H1 (cell line): ENCODE data around the gene HBS1L. TPM values are rescaled to one million over a fixed set of nuclear protein-coding genes. Genes with fewer than 3 reads are reported as not detected.

Experiments used
- CTCF ChIA-PET: fragments of 300-600 bp; sonication (Branson Sonifier 250); formaldehyde crosslinking; loops from one replicate; lab custom pipeline; 2021; ENCODE audit not compliant: partially characterized antibody; lab: Charles Lee
- POLR2A ChIA-PET: fragments of 300-600 bp; sonication (Branson Sonifier 250); formaldehyde crosslinking; loops from one replicate; lab custom pipeline; 2021; ENCODE audit warnings: inconsistent platforms; ENCODE audit not compliant: partially characterized antibody; lab: Charles Lee
- DNase-seq, 2 experiments: peaks; one replicate each; pipeline versions ENCODE4 v3.0.0 to v3.0.0-alpha.2; 2010 to 2022; ENCODE audit warnings: low spot score in 2 of 2, low read depth in 1 of 2, mixed read lengths in 1 of 2
- FAIRE-seq: peaks from 2 replicates; lab custom pipeline; 2011; peaks lifted over from hg19 to GRCh38; lab: Jason Lieb, UNC
- H2AFZ ChIP-seq: 2 replicates; pipeline ENCODE4 v1.8.1; 2012; ENCODE audit warnings: low read length, inconsistent platforms
- H2AK5ac ChIP-seq: 2 replicates; pipeline ENCODE4 v1.6.1; 2013; ENCODE audit warnings: low read depth, low read length
- H2BK120ac ChIP-seq: replicated peaks from 2 replicates; pipeline ENCODE3; 2013; ENCODE audit warnings: low read depth, low read length, inconsistent platforms
- H2BK12ac ChIP-seq: 2 replicates; pipeline ENCODE4 v1.6.1; 2013; ENCODE audit warnings: low read depth, low read length
- H2BK15ac ChIP-seq: 2 replicates; pipeline ENCODE4 v1.6.1; 2013; ENCODE audit warnings: low read length
- H2BK20ac ChIP-seq: 2 replicates; pipeline ENCODE4 v1.6.1; 2013; ENCODE audit warnings: low read length
- H2BK5ac ChIP-seq: 2 replicates; pipeline ENCODE4 v1.6.1; 2013; ENCODE audit warnings: low read depth, low read length
- H3K14ac ChIP-seq: 2 replicates; pipeline ENCODE4 v1.6.1; 2013; ENCODE audit warnings: inconsistent platforms; ENCODE audit not compliant: insufficient read length
- H3K18ac ChIP-seq: 2 replicates; pipeline ENCODE4 v1.6.1; 2013; ENCODE audit warnings: low read length; ENCODE audit errors: extremely low read depth
- H3K23ac ChIP-seq: 2 replicates; pipeline ENCODE4 v1.6.1; 2013; ENCODE audit warnings: inconsistent platforms; ENCODE audit not compliant: insufficient read length
- H3K23me2 ChIP-seq: 2 replicates; pipeline ENCODE4 v1.6.1; 2013; ENCODE audit warnings: low read depth, low read length
- H3K27ac ChIP-seq: 2 replicates; pipeline ENCODE4 v1.6.1; 2011; ENCODE audit warnings: low read depth, low read length, inconsistent platforms
- H3K27me3 ChIP-seq, 4 experiments: replicated peaks in 1 of 4; 1 replicate in 1 of 4; 2 replicates in 3 of 4; pipeline versions ENCODE4 v1.6.1 to v1.8.1; 2011 to 2013; ENCODE audit warnings: low read length in 3 of 4, mild to moderate bottlenecking in 3 of 4, inconsistent platforms in 2 of 4, mixed read lengths in 2 of 4, moderate library complexity in 1 of 4; ENCODE audit not compliant: control insufficient read depth in 3 of 4, insufficient read depth in 3 of 4; ENCODE audit errors: extremely low read depth in 1 of 4
- H3K36me3 ChIP-seq, 4 experiments: 2 replicates each; pipeline versions ENCODE4 v1.6.1 to v1.8.1; 2011 to 2013; ENCODE audit warnings: mild to moderate bottlenecking in 4 of 4, low read length in 3 of 4, moderate library complexity in 2 of 4, control low read depth in 1 of 4, inconsistent platforms in 1 of 4; ENCODE audit not compliant: insufficient read depth in 4 of 4, control insufficient read depth in 2 of 4
- H3K4ac ChIP-seq: replicated peaks from 2 replicates; pipeline ENCODE3; 2013; ENCODE audit warnings: low read length, low read depth, mixed read lengths, inconsistent platforms; ENCODE audit not compliant: insufficient read length
- H3K4me1 ChIP-seq, 4 experiments: replicated peaks in 1 of 4; 1 replicate in 1 of 4; 2 replicates in 3 of 4; pipeline versions ENCODE4 v1.6.1 to v1.8.1; 2011 to 2013; ENCODE audit warnings: low read length in 3 of 4, inconsistent platforms in 2 of 4, mixed read lengths in 1 of 4; ENCODE audit not compliant: insufficient read depth in 4 of 4, control insufficient read depth in 3 of 4
- H3K4me2 ChIP-seq, 2 experiments: 2 replicates each; pipeline versions ENCODE4 v1.6.1 to v1.8.1; 2011 to 2013; ENCODE audit warnings: low read depth in 2 of 2, low read length in 2 of 2, control low read depth in 1 of 2, inconsistent platforms in 1 of 2, mild to moderate bottlenecking in 1 of 2; ENCODE audit not compliant: insufficient read depth in 1 of 2
- H3K4me3 ChIP-seq, 4 experiments: fragments of 200-600, 300-600 bp in 1 of 4; sonication (generic), shearing (Covaris generic), sonication (Bioruptor Twin) in 1 of 4; 2 replicates each; pipeline versions ENCODE4 v1.5.1 to v1.8.1; 2011 to 2016; ENCODE audit warnings: low read length in 4 of 4, low read depth in 3 of 4, control low read depth in 2 of 4, inconsistent platforms in 2 of 4, mild to moderate bottlenecking in 2 of 4, mixed read lengths in 1 of 4, moderate library complexity in 1 of 4; ENCODE audit not compliant: insufficient read depth in 2 of 4; ENCODE audit errors: extremely low read depth in 1 of 4
- H3K56ac ChIP-seq: replicated peaks from 2 replicates; pipeline ENCODE3; 2013; ENCODE audit warnings: low read depth, mild to moderate bottlenecking, mixed read lengths, low read length, inconsistent platforms; ENCODE audit not compliant: insufficient read length
- H3K79me1 ChIP-seq: 2 replicates; pipeline ENCODE4 v1.6.1; 2013; ENCODE audit warnings: low read depth, low read length, control low read depth
- H3K79me2 ChIP-seq, 2 experiments: 2 replicates each; pipeline versions ENCODE4 v1.6.1 to v1.8.1; 2012 to 2013; ENCODE audit warnings: low read length in 2 of 2, mild to moderate bottlenecking in 2 of 2, inconsistent platforms in 1 of 2; ENCODE audit not compliant: insufficient read depth in 2 of 2, control insufficient read depth in 1 of 2
- H3K9ac ChIP-seq, 4 experiments: replicated peaks in 1 of 4; 1 replicate in 1 of 4; 2 replicates in 3 of 4; pipeline versions ENCODE4 v1.6.1 to v1.8.1; 2011 to 2013; ENCODE audit warnings: low read depth in 3 of 4, low read length in 3 of 4, control low read depth in 2 of 4, mild to moderate bottlenecking in 2 of 4, moderate library complexity in 2 of 4, inconsistent platforms in 1 of 4; ENCODE audit errors: extremely low read depth in 1 of 4
- H3K9me3 ChIP-seq, 2 experiments: 2 replicates each; pipeline versions ENCODE4 v1.6.1 to v1.8.1; 2012 to 2013; ENCODE audit warnings: mild to moderate bottlenecking in 2 of 2, moderate library complexity in 2 of 2, control low read depth in 1 of 2, inconsistent platforms in 1 of 2, low read depth in 1 of 2, low read length in 1 of 2, mixed read lengths in 1 of 2; ENCODE audit not compliant: insufficient read depth in 2 of 2
- H4K20me1 ChIP-seq, 2 experiments: replicated peaks in 1 of 2; 2 replicates each; pipeline versions ENCODE3 to v1.8.1; 2011 to 2013; ENCODE audit warnings: inconsistent platforms in 2 of 2, low read length in 2 of 2, mild to moderate bottlenecking in 1 of 2; ENCODE audit not compliant: insufficient read depth in 2 of 2, control insufficient read depth in 1 of 2
- H4K5ac ChIP-seq: 2 replicates; pipeline ENCODE4 v1.6.1; 2013; ENCODE audit warnings: low read length, low read depth, mixed read lengths, inconsistent platforms; ENCODE audit not compliant: insufficient read length
- H4K8ac ChIP-seq: 2 replicates; pipeline ENCODE4 v1.8.0; 2013; ENCODE audit warnings: mild to moderate bottlenecking, moderate library complexity, low read length, inconsistent platforms; ENCODE audit not compliant: insufficient read depth; ENCODE audit errors: extremely low read depth
- H4K91ac ChIP-seq: replicated peaks from 2 replicates; pipeline ENCODE3; 2013; ENCODE audit warnings: low read length, mixed read lengths, inconsistent platforms; ENCODE audit not compliant: insufficient read length
- BRCA1 ChIP-seq: IDR thresholded peaks from 2 replicates; pipeline ENCODE4 v1.6.1; 2012; ENCODE audit warnings: low read depth, low read length, improper control_type of control experiment
- RAD21 ChIP-seq, 2 experiments: IDR thresholded peaks in 1 of 2; conservative IDR thresholded peaks in 1 of 2; 2 replicates each; pipeline ENCODE4 v1.6.1; 2011; ENCODE audit warnings: low read depth in 2 of 2, low read length in 2 of 2, improper control_type of control experiment in 1 of 2, inconsistent platforms in 1 of 2, mild to moderate bottlenecking in 1 of 2, moderate library complexity in 1 of 2
- WGBS, 2 experiments: shearing (Covaris generic) in 1 of 2; methylation state at CpG; one replicate each; pipeline versions ENCODE4 v1.1.6 to v1.1.7; 2013 to 2015; ENCODE audit warnings: low lambda C conversion rate in 2 of 2, mixed read lengths in 2 of 2, inconsistent platforms in 1 of 2, low coverage in 1 of 2, missing lambda C conversion rate in 1 of 2; ENCODE audit not compliant: insufficient replicate concordance in 2 of 2, insufficient coverage in 1 of 2, insufficient read length in 1 of 2; ENCODE audit errors: extremely low coverage in 1 of 2, missing lambda C conversion rate in 1 of 2; 5-methylcytosine and 5-hydroxymethylcytosine counted together
- polyA plus RNA-seq, 7 experiments: library from polyadenylated mRNA; depleted of rRNA in 3 of 7; stranded (reverse) in 5 of 7; unstranded in 2 of 7; fragments of >200 nt in 5 of 7; fragments of 200-250 nt in 2 of 7; gene quantifications; 1 replicate in 5 of 7; 2 replicates in 1 of 7; 4 replicates in 1 of 7; pipeline versions ENCODE4 v1.2.1 to v1.2.3, GENCODE V29; 2011 to 2013; ENCODE audit warnings: missing spikeins in 2 of 7, mixed read lengths in 2 of 7
- total RNA-seq: library from RNA; stranded (reverse); fragmentation: NEBNext Ultra II Directional; extraction: Animal tissue kit (Norgen Biotek cat#: 25700); gene quantifications from 2 replicates; pipeline ENCODE4 v1.2.1, GENCODE V29; 2021

The HBS1L gene
- total and polyA plus RNA-seq, 2 of the 8 experiments (the other 6 are each of a cell fraction or from before 2014, with no cell fraction given): 28.1 to 97.1 TPM

GRCh38 chr6:135004399-135004798, 50.2 kb downstream of the HBS1L start:
- Histone ChIP-seq H3K27ac (no peak overlapping the region), H3K79me1 (no peaks in the 10 kb centered on the region; the same call in 1 of the 2 replicates), H3K9ac (no peak overlapping the region), H3K14ac (no peak overlapping the region), H4K20me1 (peaks cover 0 to 2% of the 10 kb centered on the region in 2 experiments), H3K23me2 (no peaks in the 10 kb centered on the region), H4K8ac (no peak overlapping the region), H3K4me1 (no peaks in the 10 kb centered on the region), H2BK120ac (no peak overlapping the region), H3K23ac (no peak overlapping the region), H2BK5ac (no peak overlapping the region), H2AK5ac (no peak overlapping the region), H3K4me2 (no peak overlapping the region), H2BK20ac (no peak overlapping the region), H4K91ac (no peak overlapping the region), H4K5ac (no peak overlapping the region), H3K36me3 (peaks cover 0 to 4% (median 0%) of the 10 kb centered on the region in 4 experiments; a peak in 1 of 8 replicates), H2AFZ (no peak overlapping the region), H3K9me3 (no peaks in the 10 kb centered on the region), H3K27me3 (peaks cover 0 to 1% (median 0%) of the 10 kb centered on the region in 4 experiments; a peak in 1 of 7 replicates), H3K79me2 (no peaks in the 10 kb centered on the region), H3K4me3 (no peak overlapping the region), H2BK15ac (no peak overlapping the region; the same call in 1 of the 2 replicates), H3K56ac (no peak overlapping the region), H2BK12ac (no peak overlapping the region), H3K4ac (no peak overlapping the region), H3K18ac (no peak overlapping the region)
- FAIRE-seq (no peak), DNase-seq (no peak)
- TF ChIP-seq BRCA1 (no peak), RAD21 (IDR thresholded peaks at IDR 0.05 in 1 of 2, conservative IDR thresholded peaks at IDR 0.05 in 1 of 2; ENCODE audit: low read depth in 2 of 2, low read length in 2 of 2) (peak in 1 of 2 experiments; percentile 19; a peak in 1 of 4 replicates)
- ChIA-PET POLR2A (no interaction called here), CTCF (interaction anchor here (0.6 to 1.3 kb wide), 4 partner anchors 30 to 433 kb away, joined by 3 read pairs; no protein-coding TSS in a partner anchor)
- WGBS, 2 experiments: 83% methylated on average over 2 of the region's 2 CpGs; no CpG with 5 or more reads in 1 of the 2 experiments
